ENCODE results near the gene ATP8A1. TPM values are rescaled to one million over a fixed set of nuclear protein-coding genes. Genes with fewer than 3 reads are reported as not detected.

ATP8A1 gene
- total RNA-seq, 1 experiment from 2014 or later, result 14.3 TPM

DNA sequence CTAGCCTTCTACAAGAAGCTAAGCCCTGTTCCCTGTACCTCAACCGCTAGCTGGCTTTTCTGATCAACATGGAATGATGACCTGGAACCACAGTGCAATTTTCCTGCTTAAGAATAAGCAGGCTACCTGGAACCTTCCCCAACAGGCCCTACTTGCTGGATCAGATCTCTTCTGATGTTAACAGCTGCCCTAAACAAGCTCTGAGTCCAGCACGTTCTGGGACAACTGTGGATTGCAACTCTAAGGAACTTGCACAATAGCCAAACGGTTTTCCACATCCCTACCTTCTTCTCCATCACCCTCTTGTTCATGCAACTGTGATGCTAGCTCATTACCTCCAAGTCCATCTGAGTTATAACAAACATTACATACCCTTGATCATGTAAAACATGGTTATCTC is 19.8 kb downstream of the ATP8A1 start:
- no peaks in the 10 kb centered on the region for H3K36me3 Mint-ChIP-seq
- ChIA-PET POLR2A (interaction anchor here (0.6 kb wide), 1 partner anchor 252 kb away, joined by 7 read pairs; no protein-coding TSS in a partner anchor), CTCF (interaction anchor here (1.2 kb wide), 1 partner anchor 20 kb away, joined by 3 read pairs; the partner anchor contains the start of gene ATP8A1)
- no peak for DNase-seq (ENCODE audit: low spot score)
- H3K27me3 Mint-ChIP-seq (ENCODE audit: low read depth), result no peaks in the 10 kb centered on the region
- no peak for ATAC-seq
- no peak overlapping the region for H3K4me3 Mint-ChIP-seq
- no peaks in the 10 kb centered on the region for H3K9me3 Mint-ChIP-seq
- no peak overlapping the region for H3K27ac Mint-ChIP-seq
- peaks cover 10% of the 10 kb centered on the region for H3K4me1 Mint-ChIP-seq
- no peak for TF ChIP-seq GRHL2 (CRISPR knock-in tag; IDR thresholded peaks at IDR 0.05; ENCODE audit: insufficient replicate concordance, severe bottlenecking)
- no peak for TF ChIP-seq TEAD4 (CRISPR knock-in tag; IDR thresholded peaks at IDR 0.05)
- TF ChIP-seq ATF2 (CRISPR knock-in tag; IDR thresholded peaks at IDR 0.05; ENCODE audit: borderline replicate concordance, low read depth), result no peak
- no peak for TF ChIP-seq USF1 (CRISPR knock-in tag; IDR thresholded peaks at IDR 0.05)
- TF ChIP-seq, protein P1, sequence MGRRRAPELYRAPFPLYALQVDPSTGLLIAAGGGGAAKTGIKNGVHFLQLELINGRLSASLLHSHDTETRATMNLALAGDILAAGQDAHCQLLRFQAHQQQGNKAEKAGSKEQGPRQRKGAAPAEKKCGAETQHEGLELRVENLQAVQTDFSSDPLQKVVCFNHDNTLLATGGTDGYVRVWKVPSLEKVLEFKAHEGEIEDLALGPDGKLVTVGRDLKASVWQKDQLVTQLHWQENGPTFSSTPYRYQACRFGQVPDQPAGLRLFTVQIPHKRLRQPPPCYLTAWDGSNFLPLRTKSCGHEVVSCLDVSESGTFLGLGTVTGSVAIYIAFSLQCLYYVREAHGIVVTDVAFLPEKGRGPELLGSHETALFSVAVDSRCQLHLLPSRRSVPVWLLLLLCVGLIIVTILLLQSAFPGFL (CRISPR knock-in tag; IDR thresholded peaks at IDR 0.05; ENCODE audit: borderline replicate concordance), result no peak
- TF ChIP-seq CREM (CRISPR knock-in tag; IDR thresholded peaks at IDR 0.05), result no peak
- TF ChIP-seq, protein P2, sequence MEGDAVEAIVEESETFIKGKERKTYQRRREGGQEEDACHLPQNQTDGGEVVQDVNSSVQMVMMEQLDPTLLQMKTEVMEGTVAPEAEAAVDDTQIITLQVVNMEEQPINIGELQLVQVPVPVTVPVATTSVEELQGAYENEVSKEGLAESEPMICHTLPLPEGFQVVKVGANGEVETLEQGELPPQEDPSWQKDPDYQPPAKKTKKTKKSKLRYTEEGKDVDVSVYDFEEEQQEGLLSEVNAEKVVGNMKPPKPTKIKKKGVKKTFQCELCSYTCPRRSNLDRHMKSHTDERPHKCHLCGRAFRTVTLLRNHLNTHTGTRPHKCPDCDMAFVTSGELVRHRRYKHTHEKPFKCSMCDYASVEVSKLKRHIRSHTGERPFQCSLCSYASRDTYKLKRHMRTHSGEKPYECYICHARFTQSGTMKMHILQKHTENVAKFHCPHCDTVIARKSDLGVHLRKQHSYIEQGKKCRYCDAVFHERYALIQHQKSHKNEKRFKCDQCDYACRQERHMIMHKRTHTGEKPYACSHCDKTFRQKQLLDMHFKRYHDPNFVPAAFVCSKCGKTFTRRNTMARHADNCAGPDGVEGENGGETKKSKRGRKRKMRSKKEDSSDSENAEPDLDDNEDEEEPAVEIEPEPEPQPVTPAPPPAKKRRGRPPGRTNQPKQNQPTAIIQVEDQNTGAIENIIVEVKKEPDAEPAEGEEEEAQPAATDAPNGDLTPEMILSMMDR (IDR thresholded peaks at IDR 0.05), result no peak
- no peak for TF ChIP-seq KAT7 (CRISPR knock-in tag; IDR thresholded peaks at IDR 0.05; ENCODE audit: borderline replicate concordance)
- TF ChIP-seq HMGA2 (CRISPR knock-in tag; IDR thresholded peaks at IDR 0.05), result no peak
- no peak for TF ChIP-seq JAZF1 (CRISPR knock-in tag; IDR thresholded peaks at IDR 0.05)

DNA sequence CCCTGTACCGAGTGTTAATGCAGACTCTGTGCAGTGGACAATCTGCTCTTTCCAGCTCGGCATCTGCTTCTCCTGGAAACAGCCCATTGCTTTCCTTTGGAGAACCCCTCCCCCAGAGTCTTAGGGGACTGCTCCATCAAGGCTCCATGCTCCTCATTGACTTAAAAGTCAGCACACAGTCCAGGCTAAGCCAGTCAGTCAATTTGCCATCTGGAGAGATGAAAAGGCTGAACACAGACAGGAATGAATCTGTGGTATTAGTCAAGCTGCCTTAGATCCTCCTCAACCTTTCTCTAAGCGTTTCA is 20.3 kb downstream of the ATP8A1 start:
- Mint-ChIP-seq H3K27me3 (ENCODE audit: low read depth) (no peaks in the 10 kb centered on the region), H3K4me1 (peaks cover 10% of the 10 kb centered on the region), H3K9me3 (no peaks in the 10 kb centered on the region), H3K27ac (no peak overlapping the region), H3K4me3 (no peak overlapping the region), H3K36me3 (no peaks in the 10 kb centered on the region)
- ATAC-seq, result no peak
- ChIA-PET POLR2A (interaction anchor here (0.6 kb wide), 1 partner anchor 251 kb away, joined by 7 read pairs; no protein-coding TSS in a partner anchor), CTCF (interaction anchor here (1.2 kb wide), 1 partner anchor 20 kb away, joined by 3 read pairs; the partner anchor contains the start of gene ATP8A1)
- DNase-seq (ENCODE audit: low spot score), result no peak
- no peak for TF ChIP-seq ZSCAN18 (CRISPR knock-in tag; IDR thresholded peaks at IDR 0.05)
- TF ChIP-seq, protein P3, sequence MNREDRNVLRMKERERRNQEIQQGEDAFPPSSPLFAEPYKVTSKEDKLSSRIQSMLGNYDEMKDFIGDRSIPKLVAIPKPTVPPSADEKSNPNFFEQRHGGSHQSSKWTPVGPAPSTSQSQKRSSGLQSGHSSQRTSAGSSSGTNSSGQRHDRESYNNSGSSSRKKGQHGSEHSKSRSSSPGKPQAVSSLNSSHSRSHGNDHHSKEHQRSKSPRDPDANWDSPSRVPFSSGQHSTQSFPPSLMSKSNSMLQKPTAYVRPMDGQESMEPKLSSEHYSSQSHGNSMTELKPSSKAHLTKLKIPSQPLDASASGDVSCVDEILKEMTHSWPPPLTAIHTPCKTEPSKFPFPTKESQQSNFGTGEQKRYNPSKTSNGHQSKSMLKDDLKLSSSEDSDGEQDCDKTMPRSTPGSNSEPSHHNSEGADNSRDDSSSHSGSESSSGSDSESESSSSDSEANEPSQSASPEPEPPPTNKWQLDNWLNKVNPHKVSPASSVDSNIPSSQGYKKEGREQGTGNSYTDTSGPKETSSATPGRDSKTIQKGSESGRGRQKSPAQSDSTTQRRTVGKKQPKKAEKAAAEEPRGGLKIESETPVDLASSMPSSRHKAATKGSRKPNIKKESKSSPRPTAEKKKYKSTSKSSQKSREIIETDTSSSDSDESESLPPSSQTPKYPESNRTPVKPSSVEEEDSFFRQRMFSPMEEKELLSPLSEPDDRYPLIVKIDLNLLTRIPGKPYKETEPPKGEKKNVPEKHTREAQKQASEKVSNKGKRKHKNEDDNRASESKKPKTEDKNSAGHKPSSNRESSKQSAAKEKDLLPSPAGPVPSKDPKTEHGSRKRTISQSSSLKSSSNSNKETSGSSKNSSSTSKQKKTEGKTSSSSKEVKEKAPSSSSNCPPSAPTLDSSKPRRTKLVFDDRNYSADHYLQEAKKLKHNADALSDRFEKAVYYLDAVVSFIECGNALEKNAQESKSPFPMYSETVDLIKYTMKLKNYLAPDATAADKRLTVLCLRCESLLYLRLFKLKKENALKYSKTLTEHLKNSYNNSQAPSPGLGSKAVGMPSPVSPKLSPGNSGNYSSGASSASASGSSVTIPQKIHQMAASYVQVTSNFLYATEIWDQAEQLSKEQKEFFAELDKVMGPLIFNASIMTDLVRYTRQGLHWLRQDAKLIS (CRISPR knock-in tag; IDR thresholded peaks at IDR 0.05; ENCODE audit: borderline replicate concordance), result no peak
- no peak for TF ChIP-seq ESRRA (CRISPR knock-in tag; IDR thresholded peaks at IDR 0.05; ENCODE audit: borderline replicate concordance)
- no peak for TF ChIP-seq SMAD3 (CRISPR knock-in tag; IDR thresholded peaks at IDR 0.05; ENCODE audit: borderline replicate concordance)
- TF ChIP-seq SMAD4 (CRISPR knock-in tag; IDR thresholded peaks at IDR 0.05), result no peak
- TF ChIP-seq ZNF317 (CRISPR knock-in tag; IDR thresholded peaks at IDR 0.05; ENCODE audit: borderline replicate concordance, low read depth), result no peak
- TF ChIP-seq ZNF423 (CRISPR knock-in tag; IDR thresholded peaks at IDR 0.05), result no peak
- no peak for TF ChIP-seq RORB (CRISPR knock-in tag; IDR thresholded peaks at IDR 0.05)
- TF ChIP-seq NR3C1 (CRISPR knock-in tag; conservative IDR thresholded peaks at IDR 0.05; ENCODE audit: low read depth), result no peak
- TF ChIP-seq JAZF1 (CRISPR knock-in tag; IDR thresholded peaks at IDR 0.05), result no peak
- TF ChIP-seq MXD4 (CRISPR knock-in tag; IDR thresholded peaks at IDR 0.05; ENCODE audit: borderline replicate concordance), result no peak
- no peak for TF ChIP-seq IRF2 (CRISPR knock-in tag; IDR thresholded peaks at IDR 0.05; ENCODE audit: borderline replicate concordance, low read depth)
